Calu3 (cell line): ENCODE data around the gene CD99. TPM values are rescaled to one million over a fixed set of nuclear protein-coding genes. Genes with fewer than 3 reads are reported as not detected.
A peak's percentile ranks its signal among the peaks of the same experiment; 100 is the strongest.

Source experiments
- BruUV-seq: library from RNA; stranded (reverse); fragments of 400-500 nt; replicated peaks from 2 replicates; lab custom pipeline; 2021; lab: Mats Ljungman, UMichigan
- CTCF ChIA-PET: fragments of 300-600 bp; sonication (Branson Sonifier 250); formaldehyde crosslinking; loops from one replicate; lab custom pipeline; 2022; ENCODE audit warnings: antibody characterized with exemption; lab: Charles Lee
- DNase-seq: peaks from one replicate; pipeline ENCODE4 v3.0.0; 2022
- H3K27ac Mint-ChIP-seq: one replicate; pipeline ENCODE4 v1.8.0; 2022; ENCODE audit warnings: mixed read lengths; ENCODE audit not compliant: unreplicated experiment
- H3K27me3 Mint-ChIP-seq: one replicate; pipeline ENCODE4 v1.8.0; 2022; ENCODE audit warnings: mixed read lengths; ENCODE audit not compliant: unreplicated experiment
- H3K36me3 Mint-ChIP-seq: one replicate; pipeline ENCODE4 v1.8.0; 2022; ENCODE audit warnings: mild to moderate bottlenecking, moderate library complexity, mixed read lengths; ENCODE audit not compliant: insufficient read depth, unreplicated experiment
- H3K4me1 Mint-ChIP-seq: one replicate; pipeline ENCODE4 v1.8.0; 2022; ENCODE audit warnings: mild to moderate bottlenecking, low read depth, mixed read lengths; ENCODE audit not compliant: unreplicated experiment
- H3K4me3 Mint-ChIP-seq: one replicate; pipeline ENCODE4 v1.8.0; 2022; ENCODE audit warnings: mild to moderate bottlenecking, low read depth, moderate library complexity, mixed read lengths; ENCODE audit not compliant: unreplicated experiment
- H3K9me3 Mint-ChIP-seq: one replicate; pipeline ENCODE4 v1.8.0; 2022; ENCODE audit warnings: low read depth, mixed read lengths; ENCODE audit not compliant: unreplicated experiment
- intact Hi-C: fragments of 100-400 bp; cut with micrococcal nuclease; formaldehyde crosslinking; loops from one replicate; pipeline ENCODE4 v1.10.0; 2022; ENCODE audit not compliant: unreplicated experiment
- total RNA-seq: library from RNA; stranded (reverse); gene quantifications from 2 replicates; pipeline ENCODE4 v1.2.3, GENCODE V29; 2022
- TF ChIP-seq, protein P1 (sequence below): fragments of 200-600 bp; IDR thresholded peaks from one replicate; pipeline ENCODE4 v1.8.0; 2022; ENCODE audit warnings: antibody characterized with exemption; ENCODE audit not compliant: unreplicated experiment

The CD99 gene
- total RNA-seq, 1 experiment from 2014 or later = 73.9 TPM

- CTCF ChIA-PET = no interaction called here
- Mint-ChIP-seq H3K9me3 (peaks cover 3% of the 10 kb centered on the region), H3K4me1 (peaks cover 39% of the 10 kb centered on the region), H3K36me3 (peaks cover 6% of the 10 kb centered on the region), H3K27me3 (no peaks in the 10 kb centered on the region), H3K4me3 (peak overlapping the region; percentile 8), H3K27ac (peak overlapping the region; percentile 70)
- no TSS peak for BruUV-seq
- intact Hi-C loops = no loop called here
- no peak for DNase-seq
- TF ChIP-seq, protein P1, sequence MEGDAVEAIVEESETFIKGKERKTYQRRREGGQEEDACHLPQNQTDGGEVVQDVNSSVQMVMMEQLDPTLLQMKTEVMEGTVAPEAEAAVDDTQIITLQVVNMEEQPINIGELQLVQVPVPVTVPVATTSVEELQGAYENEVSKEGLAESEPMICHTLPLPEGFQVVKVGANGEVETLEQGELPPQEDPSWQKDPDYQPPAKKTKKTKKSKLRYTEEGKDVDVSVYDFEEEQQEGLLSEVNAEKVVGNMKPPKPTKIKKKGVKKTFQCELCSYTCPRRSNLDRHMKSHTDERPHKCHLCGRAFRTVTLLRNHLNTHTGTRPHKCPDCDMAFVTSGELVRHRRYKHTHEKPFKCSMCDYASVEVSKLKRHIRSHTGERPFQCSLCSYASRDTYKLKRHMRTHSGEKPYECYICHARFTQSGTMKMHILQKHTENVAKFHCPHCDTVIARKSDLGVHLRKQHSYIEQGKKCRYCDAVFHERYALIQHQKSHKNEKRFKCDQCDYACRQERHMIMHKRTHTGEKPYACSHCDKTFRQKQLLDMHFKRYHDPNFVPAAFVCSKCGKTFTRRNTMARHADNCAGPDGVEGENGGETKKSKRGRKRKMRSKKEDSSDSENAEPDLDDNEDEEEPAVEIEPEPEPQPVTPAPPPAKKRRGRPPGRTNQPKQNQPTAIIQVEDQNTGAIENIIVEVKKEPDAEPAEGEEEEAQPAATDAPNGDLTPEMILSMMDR = no peak
Measured at GRCh38 chrX:2697741-2698299, 6.7 kb downstream of the CD99 start.

DNA sequence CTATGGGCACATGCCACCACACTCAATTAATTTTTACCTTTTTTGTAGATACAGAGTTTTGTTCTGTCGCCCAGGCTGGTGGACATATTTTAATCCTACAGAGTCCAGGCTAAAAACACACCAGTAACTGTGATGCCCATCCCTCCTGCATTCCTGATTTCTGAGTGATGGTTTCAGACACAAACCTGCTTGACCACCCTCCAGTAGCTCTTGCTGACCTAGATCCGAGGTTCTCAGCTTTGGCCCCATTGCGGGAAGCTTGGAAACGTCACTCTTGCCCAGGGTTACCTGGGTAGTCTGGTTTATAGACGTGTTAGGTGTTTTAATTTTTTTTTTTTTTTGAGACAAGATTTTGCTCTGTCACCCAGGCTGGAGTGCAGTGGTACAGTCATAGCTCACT lies 7.5 kb downstream of the CD99 start:
- intact Hi-C loops = no loop called here
- H3K9me3 Mint-ChIP-seq = peaks cover 3% of the 10 kb centered on the region
- H3K4me1 Mint-ChIP-seq = peaks cover 39% of the 10 kb centered on the region
- CTCF ChIA-PET = no interaction called here
- H3K27ac Mint-ChIP-seq = peak overlapping the region; percentile 70
- DNase-seq = peak; percentile 57
- BruUV-seq = no TSS peak
- no peaks in the 10 kb centered on the region for H3K27me3 Mint-ChIP-seq
- TF ChIP-seq, protein P1 = no peak
- no peak overlapping the region for H3K4me3 Mint-ChIP-seq
- peaks cover 5% of the 10 kb centered on the region for H3K36me3 Mint-ChIP-seq

GRCh38 chrX:2699959-2700358 lies 8.9 kb downstream of the CD99 start:
- Mint-ChIP-seq H3K27me3 (no peaks in the 10 kb centered on the region), H3K9me3 (peaks cover 3% of the 10 kb centered on the region), H3K4me3 (no peak overlapping the region), H3K27ac (no peak overlapping the region), H3K36me3 (peaks cover 5% of the 10 kb centered on the region), H3K4me1 (peaks cover 39% of the 10 kb centered on the region)
- intact Hi-C loops = no loop called here
- DNase-seq = no peak
- CTCF ChIA-PET = no interaction called here
- BruUV-seq = no TSS peak
- TF ChIP-seq, protein P1 = no peak

- Mint-ChIP-seq H3K4me3 (no peak overlapping the region), H3K27ac (no peak overlapping the region), H3K27me3 (no peaks in the 10 kb centered on the region), H3K4me1 (peaks cover 39% of the 10 kb centered on the region), H3K36me3 (peaks cover 5% of the 10 kb centered on the region), H3K9me3 (peaks cover 3% of the 10 kb centered on the region)
- DNase-seq = no peak
- BruUV-seq = no TSS peak
- CTCF ChIA-PET = no interaction called here
- intact Hi-C loops = no loop called here
- TF ChIP-seq, protein P1 = no peak
Measured at GRCh38 chrX:2700405-2701320, 9.6 kb downstream of the CD99 start.
